CD4-positive, alpha-beta T cell (primary cell): ENCODE results near the gene RBM26. TPM values are rescaled to one million over a fixed set of nuclear protein-coding genes. Genes with fewer than 3 reads are reported as not detected.

Experiments
- ATAC-seq: fragments of 200-7000 bp; cut with Tn5 transposase; one replicate; pipeline ENCODE4 v1.10.0; 2022; ENCODE audit warnings: mild to moderate bottlenecking; ENCODE audit not compliant: poor library complexity
- CTCF ChIA-PET: fragments of 350-600 bp; sonication (Branson Sonifier 250); formaldehyde crosslinking; loops from one replicate; lab custom pipeline; 2021; ENCODE audit warnings: antibody characterized with exemption, inconsistent platforms; lab: Charles Lee
- POLR2A ChIA-PET: fragments of 350-600 bp; sonication (Branson Sonifier 250); formaldehyde crosslinking; loops from one replicate; lab custom pipeline; 2021; ENCODE audit warnings: antibody characterized with exemption, inconsistent platforms; lab: Charles Lee
- DNase-seq, 14 experiments: peaks; one replicate each; pipeline ENCODE4 v3.0.0-alpha.2; 2013 to 2020; ENCODE audit warnings: mixed read lengths in 2 of 14
- H3K27ac ChIP-seq, 2 donors: one replicate each; pipeline versions ENCODE4 v1.5.1 to v1.7.0; 2013; ENCODE audit warnings: low read length in 2 of 2, low read depth in 1 of 2, mild to moderate bottlenecking in 1 of 2
- H3K27me3 ChIP-seq, 2 experiments: 1 replicate in 1 of 2; 2 replicates in 1 of 2; pipeline versions ENCODE4 v1.6.1 to v1.7.0; 2013; ENCODE audit warnings: low read length in 2 of 2, control low read depth in 1 of 2, mild to moderate bottlenecking in 1 of 2, moderate library complexity in 1 of 2; ENCODE audit not compliant: insufficient read depth in 2 of 2, control insufficient read depth in 1 of 2
- H3K36me3 ChIP-seq: one replicate; pipeline ENCODE4 v1.6.1; 2013; ENCODE audit warnings: low read length, control low read depth; ENCODE audit not compliant: insufficient read depth
- H3K4me1 ChIP-seq: one replicate; pipeline ENCODE4 v1.6.1; 2013; ENCODE audit warnings: low read length, control low read depth; ENCODE audit not compliant: insufficient read depth
- H3K4me3 ChIP-seq: one replicate; pipeline ENCODE4 v1.5.1; 2013; ENCODE audit warnings: mild to moderate bottlenecking, low read length, moderate library complexity
- H3K9me3 ChIP-seq, 2 experiments: 1 replicate in 1 of 2; 2 replicates in 1 of 2; pipeline versions ENCODE4 v1.6.1 to v1.7.0; 2013; ENCODE audit warnings: low read length in 2 of 2, mild to moderate bottlenecking in 2 of 2, control low read depth in 1 of 2, moderate library complexity in 1 of 2; ENCODE audit not compliant: control insufficient read depth in 1 of 2, insufficient read depth in 1 of 2
- H3K27ac Mint-ChIP-seq: one replicate; pipeline ENCODE4 v1.8.0; 2020; ENCODE audit warnings: mixed read lengths
- H3K27me3 Mint-ChIP-seq: one replicate; pipeline ENCODE4 v1.8.0; 2021; ENCODE audit warnings: mixed read lengths
- H3K36me3 Mint-ChIP-seq: one replicate; pipeline ENCODE4 v1.8.0; 2021; ENCODE audit warnings: low read depth, mixed read lengths
- H3K4me1 Mint-ChIP-seq: one replicate; pipeline ENCODE4 v1.8.0; 2021; ENCODE audit warnings: low read depth, mixed read lengths
- H3K4me3 Mint-ChIP-seq: one replicate; pipeline ENCODE4 v1.8.0; 2020; ENCODE audit warnings: mild to moderate bottlenecking, mixed read lengths
- H3K9me3 Mint-ChIP-seq: one replicate; pipeline ENCODE4 v1.8.0; 2020; ENCODE audit warnings: mixed read lengths
- CTCF ChIP-seq: fragments of 200-600 bp; IDR thresholded peaks from one replicate; pipeline ENCODE4 v1.8.0; 2022; ENCODE audit warnings: antibody characterized with exemption, mild to moderate bottlenecking
- intact Hi-C, 2 experiments: fragments of 100-400 bp; cut with DNase I in 1 of 2; cut with micrococcal nuclease in 1 of 2; formaldehyde crosslinking; loops; one replicate each; pipeline versions ENCODE4 v1.15.1 to v1.9.0; 2023 to 2025; cut with DNase I, micrococcal nuclease
- total RNA-seq, 174 experiments: library from RNA in 2 of 174; stranded (reverse) in 2 of 174; gene quantifications; one replicate each; pipeline ENCODE4 v1.2.3 and lab custom pipeline; 2021 to 2026

The RBM26 gene
- total RNA-seq, 2 experiments from 2014 or later = 67.3 to 68.0 TPM

- H3K4me3 Mint-ChIP-seq = peak overlapping the region; percentile 95
- Histone ChIP-seq H3K36me3 (no peaks in the 10 kb centered on the region), H3K9me3 (no peaks in the 10 kb centered on the region), H3K4me1 (peaks cover 21% of the 10 kb centered on the region), H3K4me3 (peak overlapping the region; percentile 68), H3K27me3 (no peaks in the 10 kb centered on the region), H3K27ac (peak overlapping the region; percentile 93 to 95)
- ChIA-PET CTCF (interaction anchor here (0.6 to 1.5 kb wide), 5 partner anchors 15 to 52 kb away, joined by 3 to 9 read pairs (median 5); no protein-coding TSS in a partner anchor), POLR2A (interaction anchor here (0.6 to 3.1 kb wide), 12 partner anchors 8 to 751 kb away, joined by 3 to 43 read pairs (median 4); partner anchors contain the start of gene NDFIP2)
- no peak for ATAC-seq
- H3K9me3 Mint-ChIP-seq = no peaks in the 10 kb centered on the region
- no peaks in the 10 kb centered on the region for H3K27me3 Mint-ChIP-seq
- intact Hi-C loops = loop anchor here (2.0 to 10.0 kb wide), 4 partner anchors 14 to 1712 kb away; partner anchors contain the start of genes NDFIP2 (in 1 of the 2), OBI1 (in 1 of the 2) and SLAIN1 (in 1 of the 2)
- DNase-seq = no peak
- TF ChIP-seq CTCF = no peak
- peaks cover 17% of the 10 kb centered on the region for H3K36me3 Mint-ChIP-seq
- peaks cover 39% of the 10 kb centered on the region for H3K4me1 Mint-ChIP-seq
- no peak overlapping the region for H3K27ac Mint-ChIP-seq
These were observed 498 bp upstream of the RBM26 start for GRCh38 chr13:79406597-79406908.

GRCh38 chr13:79405501-79405830, 589 bp downstream of the RBM26 start:
- H3K27ac Mint-ChIP-seq = no peak overlapping the region
- peaks cover 28% of the 10 kb centered on the region for H3K36me3 Mint-ChIP-seq
- peak in 1 of 14 experiments; percentile 32 for DNase-seq
- ChIA-PET CTCF (interaction anchor here (0.9 to 1.2 kb wide), 2 partner anchors 14 to 51 kb away, joined by 5 to 9 read pairs; no protein-coding TSS in a partner anchor), POLR2A (interaction anchor here (0.9 to 3.1 kb wide), 11 partner anchors 7 to 76 kb away, joined by 4 to 43 read pairs (median 4); partner anchors contain the start of gene NDFIP2)
- no peak for TF ChIP-seq CTCF
- Histone ChIP-seq H3K36me3 (no peaks in the 10 kb centered on the region), H3K27ac (peak overlapping the region; percentile 33 to 93), H3K4me3 (peak overlapping the region; percentile 68), H3K9me3 (no peaks in the 10 kb centered on the region), H3K27me3 (no peaks in the 10 kb centered on the region), H3K4me1 (peaks cover 21% of the 10 kb centered on the region)
- H3K27me3 Mint-ChIP-seq = no peaks in the 10 kb centered on the region
- H3K4me1 Mint-ChIP-seq = peaks cover 50% of the 10 kb centered on the region
- H3K4me3 Mint-ChIP-seq = no peak overlapping the region
- no peaks in the 10 kb centered on the region for H3K9me3 Mint-ChIP-seq
- intact Hi-C loops = loop anchor here (1.0 to 10.0 kb wide), 4 partner anchors 11 to 1711 kb away; partner anchors contain the start of genes NDFIP2 (in 1 of the 2), OBI1 (in 1 of the 2) and SLAIN1 (in 1 of the 2)
- no peak for ATAC-seq

GRCh38 chr13:79404985-79405384, 1.1 kb downstream of the RBM26 start:
- H3K36me3 ChIP-seq = peaks cover 4% of the 10 kb centered on the region
- TF ChIP-seq CTCF = no peak
- CTCF ChIA-PET = interaction anchor here (1.3 kb wide), 1 partner anchor 19 kb away, joined by 5 read pairs; no protein-coding TSS in a partner anchor
- POLR2A ChIA-PET = interaction anchor here (2.0 to 3.1 kb wide), 4 partner anchors 11 to 76 kb away, joined by 8 to 43 read pairs (median 12); partner anchors contain the start of gene NDFIP2
- Mint-ChIP-seq H3K4me1 (peaks cover 55% of the 10 kb centered on the region), H3K9me3 (no peaks in the 10 kb centered on the region), H3K4me3 (no peak overlapping the region), H3K27ac (no peak overlapping the region), H3K36me3 (peaks cover 33% of the 10 kb centered on the region), H3K27me3 (no peaks in the 10 kb centered on the region)
- peak overlapping the region in 1 of 2 donors; percentile 33 for H3K27ac ChIP-seq
- intact Hi-C loops = loop anchor here (1.0 to 10.0 kb wide), 4 partner anchors 11 to 1710 kb away; partner anchors contain the start of genes NDFIP2 (in 1 of the 2), OBI1 (in 1 of the 2) and SLAIN1 (in 1 of the 2)
- H3K4me1 ChIP-seq = peaks cover 21% of the 10 kb centered on the region
- ATAC-seq (no peak), DNase-seq (peak in 2 of 14 experiments; percentile 28 to 36)
- H3K4me3 ChIP-seq = peak overlapping the region; percentile 68
- no peaks in the 10 kb centered on the region for H3K27me3 ChIP-seq
- H3K9me3 ChIP-seq = no peaks in the 10 kb centered on the region
